ENCODE results near the gene SLC10A3. TPM values are rescaled to one million over a fixed set of nuclear protein-coding genes. Genes with fewer than 3 reads are reported as not detected.

The SLC10A3 gene
- total and polyA plus RNA-seq, 2 of the 8 experiments (the other 6 are each of a cell fraction or from before 2014, with no cell fraction given), result 6.8 to 9.5 TPM

- TF ChIP-seq CTCF (IDR thresholded peaks at IDR 0.05; ENCODE audit: control extremely low read depth in 1 of 3, insufficient read depth in 1 of 3, low read depth in 1 of 3, low read length in 3 of 3), result no peak
Measured at GRCh38 chrX:154465601-154466000, 24.8 kb downstream of the SLC10A3 start (continued).

Data from H1 (cell line).